Stimulated activated CD4-positive, alpha-beta T cell treated with anti-CD3 and anti-CD28 coated beads, TNF-alpha, amount 100 ng/mL, for 1 hour (primary cell): ENCODE data around the gene ZNF821.
A peak's percentile ranks its signal among the peaks of the same experiment; 100 is the strongest.
"Not testable (repeated sequence)": the region's sequence is repeated elsewhere in the genome, so short reads cannot be mapped to it uniquely, and the experiment has no call there.

Source experiments
- DNase-seq, 3 donors: peaks; one replicate each; pipeline ENCODE4 v3.0.0-alpha.2; 2020; ENCODE audit warnings: low read depth in 3 of 3, low spot score in 1 of 3

ZNF821 gene

DNA sequence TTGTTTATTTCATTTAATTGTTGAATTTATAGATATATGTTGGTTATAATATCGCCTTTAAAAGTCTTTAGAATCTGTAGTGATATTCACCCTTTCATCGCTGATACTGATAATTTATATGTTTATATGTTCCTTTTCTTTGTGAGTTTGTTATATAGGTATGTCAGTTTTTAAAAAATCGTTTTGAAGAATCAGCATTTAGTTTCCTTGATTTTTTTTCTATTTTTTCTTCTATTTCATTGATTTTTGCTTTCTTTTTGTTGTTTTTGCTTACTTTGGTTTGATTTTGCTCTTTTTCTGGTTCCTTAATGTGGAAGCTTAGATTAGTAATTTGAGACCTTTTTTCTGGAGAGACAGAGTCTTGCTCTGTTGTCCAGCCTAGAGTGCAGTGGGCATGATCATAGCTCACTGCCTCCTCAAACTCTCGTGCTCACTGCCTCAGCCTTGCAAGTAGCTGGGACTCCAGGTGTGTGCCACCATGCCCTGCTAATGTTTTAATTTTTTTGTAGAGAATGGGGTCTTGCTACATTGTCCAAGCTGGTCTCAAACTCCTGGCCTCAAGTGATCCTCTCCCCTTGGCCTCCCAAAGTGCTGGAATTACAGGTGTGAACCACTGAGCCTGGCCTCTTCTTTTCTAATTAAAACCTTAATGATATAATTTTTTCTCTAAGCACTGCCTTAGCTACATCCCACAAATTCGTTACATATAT, 18.8 kb upstream of the ZNF821 start:
- DNase-seq = no peak

DNA sequence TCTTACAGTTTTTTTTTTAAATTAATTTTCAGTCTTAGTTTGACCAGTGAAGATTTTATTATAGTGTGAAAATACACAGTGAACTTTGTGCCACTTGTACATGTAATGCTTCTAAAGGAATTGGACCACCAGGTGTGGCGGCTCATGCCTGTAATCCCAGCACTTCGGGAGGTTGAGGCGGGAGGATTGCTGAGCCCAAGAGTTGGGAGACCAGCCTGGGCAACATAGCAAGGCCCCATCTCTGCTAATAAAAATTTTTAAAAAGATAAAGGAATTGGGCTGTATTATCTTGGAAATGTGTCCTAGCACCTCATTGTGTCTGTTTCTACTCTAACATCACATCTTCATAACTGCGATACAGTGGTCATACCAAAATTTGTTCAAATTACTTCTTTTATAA, 15.2 kb upstream of the ZNF821 start:
- no peak for DNase-seq

DNA sequence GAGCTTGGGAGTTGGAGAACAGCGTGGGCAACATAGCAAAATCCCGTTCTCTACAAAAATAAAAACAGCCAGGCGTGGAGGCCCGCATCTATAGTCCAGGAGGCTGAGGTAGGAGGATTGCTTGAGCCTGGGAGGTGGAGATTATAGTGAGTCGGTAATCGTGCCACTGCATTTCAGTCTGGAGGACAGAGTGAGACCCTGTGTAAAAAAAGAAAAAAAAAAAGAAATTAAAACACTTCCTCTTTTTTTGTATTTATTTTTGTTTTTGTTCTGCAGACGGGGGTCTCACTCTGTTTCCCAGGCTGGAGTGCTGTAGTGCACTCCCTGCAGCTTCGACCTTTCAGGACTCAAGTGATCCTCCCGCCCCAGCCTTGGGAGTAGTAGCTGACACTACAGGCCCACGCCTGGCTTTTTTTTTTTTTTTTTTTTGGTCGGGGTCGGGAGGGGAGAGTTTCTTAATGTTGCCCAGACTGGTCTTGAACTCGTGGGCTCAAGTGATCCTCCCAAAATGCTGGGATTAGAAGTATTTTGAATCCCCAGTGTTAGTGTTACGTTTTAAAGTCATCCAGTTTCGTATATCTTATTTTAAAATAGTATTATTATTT, 12.9 kb upstream of the ZNF821 start:
- no peak for DNase-seq

DNA sequence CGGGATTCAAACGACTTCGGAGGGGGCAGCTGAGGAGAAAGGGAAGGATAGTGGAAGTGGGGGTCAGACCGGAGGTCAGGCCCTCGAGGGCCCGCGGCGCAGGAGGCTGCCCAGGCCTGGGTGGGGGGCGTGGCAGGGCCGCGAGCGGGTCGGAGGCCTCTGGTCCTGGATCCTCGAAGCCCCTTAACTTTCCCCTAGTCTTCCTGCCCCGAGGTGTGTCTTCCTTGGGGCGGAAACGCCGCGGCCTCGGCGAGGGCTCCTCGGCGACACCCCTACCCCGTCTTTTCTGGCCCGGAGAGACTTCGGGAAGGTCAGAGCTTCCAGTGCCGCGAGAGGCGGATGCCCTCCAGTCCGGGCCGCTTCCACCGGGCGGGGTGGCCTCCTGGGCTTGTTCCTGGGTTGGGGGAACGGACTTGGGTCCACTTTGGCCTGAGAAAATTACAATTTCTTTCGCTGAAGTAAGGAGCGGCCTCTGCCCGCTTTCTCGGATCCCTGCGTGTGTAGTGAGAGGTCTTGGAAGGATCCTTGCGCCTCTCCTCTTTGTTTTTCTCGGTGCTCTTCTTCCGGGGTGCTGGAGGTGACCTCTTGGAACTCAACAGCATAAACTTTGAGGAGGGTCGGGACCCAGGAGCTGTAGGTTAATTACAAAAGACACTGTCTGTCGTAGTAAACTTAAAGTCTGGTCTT, 11.8 kb upstream of the ZNF821 start:
- peak in 1 of 3 donors; percentile 18 for DNase-seq

DNA sequence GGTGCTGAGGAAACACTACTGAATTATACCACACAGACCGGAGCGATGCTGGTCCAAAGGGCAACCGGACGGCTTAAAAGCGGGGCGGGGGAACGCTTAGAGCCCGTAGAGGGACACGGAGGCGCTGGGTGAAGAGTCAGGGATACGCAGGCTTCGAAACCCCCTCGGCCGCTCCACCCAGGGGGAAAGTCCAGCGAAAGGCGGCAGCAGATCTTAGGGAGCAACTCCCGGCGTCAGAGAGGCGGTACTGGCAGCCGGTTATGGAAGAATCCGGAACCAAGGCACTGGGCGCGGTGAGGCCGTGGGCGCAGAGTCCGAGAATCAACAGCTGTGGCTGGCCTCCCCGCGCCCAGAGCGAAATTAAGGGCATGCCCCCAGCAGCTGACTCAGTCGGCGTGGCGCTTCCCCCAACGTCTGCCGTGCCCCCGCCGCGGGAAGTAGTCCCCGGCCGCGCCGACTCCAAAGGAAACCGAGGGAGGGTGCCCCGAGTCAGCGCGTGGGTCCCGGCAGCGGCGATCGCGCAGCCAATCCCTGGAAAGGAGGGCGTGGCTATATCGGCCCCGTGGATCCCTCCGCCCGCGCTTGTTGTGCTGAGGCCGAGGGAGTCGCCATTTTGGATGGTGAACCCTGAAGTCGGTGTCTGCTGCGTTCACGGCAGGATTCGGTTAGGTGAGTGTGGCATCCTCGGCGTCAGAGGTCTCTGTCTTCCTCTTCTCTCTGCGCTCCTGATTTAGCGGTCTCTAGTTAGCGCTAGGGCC, 11.1 kb upstream of the ZNF821 start, which contains the start of gene IST1:
IST1 (plus strand) TSS at position 611 of the 758 bp plus-strand sequence. CDS start 20,110 bp downstream, outside the sequence.
- DNase-seq = peak; percentile 92 to 95 (median 94)

DNA sequence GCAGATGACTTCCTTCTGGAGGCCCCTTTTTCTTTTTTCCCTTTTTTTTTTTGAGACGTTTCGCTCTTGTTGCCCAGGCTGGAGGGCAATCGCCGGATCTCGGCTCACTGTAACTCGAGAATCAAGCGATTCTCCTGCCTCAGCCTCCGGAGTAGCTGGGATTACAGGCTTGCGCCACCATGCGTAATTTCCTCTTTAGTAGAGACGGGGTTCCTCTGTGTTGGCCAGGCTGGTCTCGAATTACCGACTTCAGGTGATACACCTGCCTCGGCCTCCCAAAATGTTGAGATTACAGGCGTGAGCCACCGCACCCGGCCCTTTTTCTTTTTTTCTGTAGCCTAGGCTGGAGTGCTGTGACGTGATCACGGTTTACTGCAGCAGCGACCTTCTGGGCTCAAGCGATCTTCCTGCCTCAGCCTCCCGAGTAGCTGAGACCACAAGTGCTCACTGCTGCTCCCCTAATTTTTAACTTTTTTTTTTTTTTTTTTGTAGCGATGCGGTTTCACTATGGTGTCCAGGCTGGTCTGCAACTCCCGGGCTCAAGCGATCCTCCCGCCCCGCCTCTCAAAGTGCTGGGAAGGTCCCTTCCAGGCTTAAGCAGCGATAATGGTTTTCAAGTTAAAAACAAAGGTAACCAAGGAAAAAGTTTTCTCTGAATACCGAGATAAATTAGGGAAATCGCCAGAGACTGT, 10.4 kb upstream of the ZNF821 start:
- peak in 1 of 3 donors; percentile 13 for DNase-seq

DNA sequence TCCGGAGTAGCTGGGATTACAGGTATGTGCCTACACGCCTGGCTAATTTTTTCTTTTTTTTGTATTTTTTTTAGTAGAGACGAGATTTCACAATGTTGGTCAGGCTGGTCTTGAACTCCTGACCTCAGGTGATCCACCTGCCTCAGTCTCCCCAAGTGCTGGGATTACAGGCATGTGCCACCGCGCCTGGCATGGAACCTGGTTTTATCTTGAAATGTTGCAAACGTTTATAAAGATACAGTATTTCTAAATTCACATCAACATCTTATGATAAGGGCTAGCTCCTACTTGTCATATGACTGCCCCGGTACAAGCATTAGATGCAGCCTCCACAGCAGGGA, 9.9 kb upstream of the ZNF821 start:
- no peak for DNase-seq

DNA sequence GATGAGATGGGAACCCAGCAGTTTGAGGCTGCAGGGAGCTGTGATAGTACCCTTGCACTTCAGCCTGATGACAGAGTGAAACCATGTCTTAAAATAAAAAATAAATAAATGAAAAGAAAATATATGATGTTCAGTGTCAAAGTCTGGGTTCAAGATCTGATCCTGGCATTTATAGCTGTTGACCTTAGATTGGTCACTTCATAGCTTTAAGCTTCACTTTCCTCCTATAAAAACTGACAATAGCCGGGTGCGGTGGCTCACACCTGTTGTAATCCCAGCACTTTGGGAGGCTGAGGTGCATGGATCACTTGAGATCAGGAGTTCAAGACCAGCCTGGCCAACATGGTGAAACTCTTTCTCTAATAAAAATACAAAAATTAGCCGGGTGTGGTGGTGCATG, 5.2 kb upstream of the ZNF821 start:
- no peak for DNase-seq

DNA sequence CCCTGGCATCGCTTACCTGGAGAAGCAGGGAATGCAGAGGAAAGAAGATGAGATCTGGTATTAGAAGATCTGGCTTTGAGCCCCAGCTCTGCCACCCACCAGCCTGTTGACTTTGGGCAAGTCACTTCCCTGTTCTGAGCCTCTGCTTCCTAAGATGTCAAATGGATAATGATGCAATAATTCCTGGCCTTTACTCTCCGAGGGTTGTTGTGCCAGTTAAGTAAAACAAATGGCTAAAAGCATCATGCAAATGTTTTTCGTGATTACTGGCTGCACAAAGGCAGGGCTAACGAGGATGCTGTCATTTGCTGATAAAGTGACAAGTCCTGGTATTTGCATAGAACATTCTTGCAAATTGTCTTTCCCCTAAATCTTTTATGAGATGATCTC, 1.3 kb upstream of the ZNF821 start:
- no peak for DNase-seq

DNA sequence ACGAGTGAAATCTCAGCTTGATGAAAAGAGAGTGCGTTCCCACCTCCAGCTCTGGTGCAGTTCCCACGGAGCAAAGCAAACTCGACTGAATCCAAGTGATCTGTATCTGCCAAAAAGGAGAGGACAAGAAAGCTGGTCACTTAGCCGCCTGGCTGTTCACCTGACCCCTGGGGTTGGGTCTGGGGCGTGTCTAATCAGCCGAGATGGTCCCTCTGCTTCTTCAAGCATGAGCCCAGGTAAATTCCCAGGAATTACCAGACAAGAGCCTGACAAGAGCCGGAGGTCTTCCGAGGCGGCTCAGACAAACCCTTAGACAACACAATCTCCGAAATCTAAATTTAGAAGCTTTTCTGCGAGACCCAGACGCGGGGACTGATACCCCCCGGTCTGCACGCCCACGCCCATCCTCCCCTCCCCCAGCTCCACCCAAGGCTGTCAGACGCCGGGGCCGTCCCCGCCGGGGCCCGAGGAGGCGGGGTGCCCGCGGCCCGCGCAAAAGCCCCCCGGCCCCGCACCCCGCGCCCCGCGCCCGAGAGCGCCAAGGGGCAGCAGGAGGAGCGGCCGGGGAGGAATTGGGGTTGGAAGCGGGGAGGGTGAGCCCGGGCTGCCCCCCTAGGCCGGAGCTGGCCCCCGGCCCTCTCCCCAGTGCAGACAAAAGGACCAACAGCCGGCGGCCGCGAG, 674 bp downstream of the ZNF821 start:
- DNase-seq = peak; percentile 13 to 56 (median 22)

DNA sequence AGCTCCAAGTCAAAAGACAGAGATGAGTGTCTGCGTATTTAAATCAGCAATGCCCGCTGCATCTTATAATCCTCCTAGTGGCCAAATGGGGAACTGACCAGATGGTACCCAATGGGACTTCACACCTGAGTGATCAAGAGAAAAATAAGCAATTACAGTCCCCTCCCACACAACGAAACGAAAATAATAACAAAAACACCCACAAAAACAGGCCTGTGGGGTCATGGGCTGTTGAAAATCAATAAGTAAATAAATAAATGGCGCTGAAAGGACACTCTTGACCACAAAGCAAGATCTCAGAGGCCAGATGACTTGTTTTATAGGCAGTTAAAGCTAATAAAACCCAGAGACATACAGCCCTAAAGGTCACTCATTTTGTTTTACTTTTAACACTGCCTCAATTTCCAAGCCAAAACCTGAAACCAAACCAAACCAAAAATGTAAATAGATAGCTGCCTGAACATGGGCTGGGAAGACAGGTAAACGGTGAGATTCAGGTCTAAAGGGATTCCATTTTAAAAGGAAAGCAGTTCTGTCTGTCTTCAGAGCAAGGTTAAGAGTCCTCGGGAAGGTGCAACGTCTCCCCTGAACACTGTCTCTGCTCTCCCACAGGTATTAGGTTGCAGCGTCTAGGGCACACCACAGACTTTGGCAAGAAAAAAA, 1.3 kb downstream of the ZNF821 start:
- DNase-seq = peak; percentile 18 to 61 (median 55)

DNA sequence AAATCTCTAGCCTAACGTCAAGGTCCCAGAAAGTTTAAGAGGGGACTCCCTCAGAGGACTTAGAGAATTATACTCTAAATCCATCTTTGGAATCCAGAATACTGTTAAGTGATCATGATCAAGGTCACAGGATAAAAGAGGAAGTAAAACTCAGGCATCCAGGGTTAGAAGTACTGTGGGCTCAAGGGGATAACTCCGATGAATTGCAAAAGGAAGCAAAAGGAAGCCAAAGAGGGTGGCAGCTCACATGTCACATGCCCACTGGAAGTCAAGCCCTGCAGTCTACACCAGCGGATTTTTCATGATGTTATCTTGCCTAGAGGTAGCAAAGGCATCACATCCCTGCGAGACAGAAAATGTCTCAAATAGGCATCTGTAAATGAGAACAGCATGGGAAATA, 3.8 kb downstream of the ZNF821 start:
- DNase-seq = no peak

DNA sequence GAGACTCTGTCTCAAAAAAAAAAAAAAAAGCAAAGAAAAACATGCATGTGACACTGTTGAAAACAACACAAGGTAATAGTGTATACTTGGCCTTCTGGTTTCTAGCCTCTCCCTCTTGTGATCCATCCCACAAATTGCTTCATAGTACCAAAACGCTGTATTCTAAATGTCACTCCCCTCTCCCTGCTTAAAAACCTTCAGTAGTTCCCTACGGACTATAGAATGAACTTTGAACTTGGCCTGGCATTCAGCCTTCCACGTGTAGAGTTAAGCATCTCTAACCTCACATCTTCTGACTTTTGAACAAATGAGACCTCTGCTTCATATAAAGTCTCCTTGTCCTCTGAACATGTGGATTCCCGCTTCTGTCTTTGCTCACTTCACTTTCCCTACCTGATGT, 5.1 kb downstream of the ZNF821 start:
- no peak for DNase-seq

DNA sequence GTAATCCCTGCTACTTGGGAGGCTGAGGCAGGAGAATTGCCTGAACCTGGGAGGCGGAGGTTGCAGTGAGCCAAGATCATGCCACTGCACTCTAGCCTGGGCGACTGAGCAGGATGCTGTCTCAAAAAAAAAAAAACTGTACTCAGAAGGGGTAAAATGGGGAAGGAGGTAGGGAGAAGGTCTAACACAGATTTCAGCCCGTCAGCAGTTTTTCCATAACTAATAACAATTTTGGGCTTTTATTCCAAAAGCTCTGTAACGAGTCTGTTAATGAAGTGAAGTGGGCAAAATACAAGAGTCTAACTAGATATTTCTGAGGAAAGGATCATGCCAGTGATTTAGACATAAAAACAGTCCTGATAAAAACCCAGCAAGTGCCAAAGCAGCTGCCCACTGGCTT, 10.8 kb downstream of the ZNF821 start:
- no peak for DNase-seq

DNA sequence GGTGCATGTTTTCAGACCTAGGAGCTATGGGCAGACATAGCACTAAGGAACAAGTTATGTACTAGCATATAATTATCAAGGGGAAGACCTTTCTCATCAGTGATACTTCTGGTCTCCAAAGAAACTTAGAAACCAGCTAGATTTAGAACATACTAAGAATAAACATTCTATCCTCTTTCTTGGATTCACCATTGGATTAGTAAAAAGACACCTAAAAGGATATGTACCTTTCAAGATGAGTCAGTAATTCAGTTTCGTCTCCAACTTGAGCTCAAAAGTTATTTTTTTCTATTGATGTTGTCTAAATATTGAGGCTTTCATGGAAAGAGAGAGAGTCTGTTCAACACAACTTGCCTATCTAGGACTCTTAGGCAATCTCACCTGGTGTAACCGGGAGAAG, 13.2 kb downstream of the ZNF821 start:
- no peak for DNase-seq

DNA sequence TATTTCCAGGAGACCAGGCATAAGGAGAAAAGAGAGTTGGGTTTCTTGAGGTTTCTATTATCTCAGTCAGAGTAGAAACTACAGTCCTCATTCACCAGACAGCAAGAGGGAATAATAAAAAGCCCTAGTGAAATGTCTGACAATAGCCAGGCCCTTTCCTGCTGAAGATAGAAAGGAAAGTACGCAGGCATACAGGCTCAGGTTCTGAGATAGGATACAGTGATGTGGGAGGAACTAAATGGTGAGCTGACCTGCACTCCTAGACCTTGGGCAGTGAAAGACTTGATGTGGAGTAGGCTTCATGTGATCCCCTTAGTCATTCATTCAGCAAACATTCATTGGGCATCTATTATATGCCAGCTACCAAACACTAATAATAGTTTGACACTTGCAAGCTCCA, 14.9 kb downstream of the ZNF821 start:
- no peak for DNase-seq

DNA sequence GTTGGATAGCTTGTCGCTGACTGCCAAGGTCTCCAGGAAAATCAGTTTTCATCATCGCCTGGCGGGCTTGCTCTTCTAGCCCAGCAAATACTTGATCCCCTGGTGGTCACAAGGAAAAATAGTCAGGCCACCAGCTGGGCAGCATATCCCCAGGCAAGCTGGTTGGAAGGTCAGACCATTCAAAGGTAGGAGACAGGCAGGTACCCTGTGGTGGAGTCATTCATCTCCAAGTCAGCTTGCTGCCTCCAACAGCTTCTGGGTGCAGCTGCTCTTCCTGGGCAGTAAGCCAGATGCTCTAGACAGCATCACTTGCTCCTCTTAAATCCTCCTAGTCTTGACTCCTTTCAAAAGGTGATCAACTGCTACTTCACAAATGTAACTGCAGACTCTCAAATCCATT, 16.0 kb downstream of the ZNF821 start:
- no peak for DNase-seq

DNA sequence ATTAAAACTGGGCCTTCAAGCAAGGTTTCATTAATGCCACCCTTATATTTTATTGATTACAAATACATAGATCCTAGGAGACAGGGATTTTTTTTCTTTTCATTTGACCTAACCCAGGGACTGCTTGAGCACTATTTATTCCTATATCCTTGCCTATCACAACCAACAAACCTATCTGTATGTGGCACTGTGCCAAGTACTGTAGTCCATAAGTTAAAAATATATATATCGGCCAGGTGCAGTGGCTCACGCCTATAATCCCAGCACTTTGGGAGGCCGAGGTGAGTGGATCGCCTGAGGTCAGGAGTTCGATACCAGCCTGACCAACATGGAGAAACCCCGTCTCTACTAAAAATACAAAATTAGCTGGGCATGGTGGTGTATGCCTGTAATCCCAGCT, 16.8 kb downstream of the ZNF821 start:
- not testable (repeated sequence) for DNase-seq

DNA sequence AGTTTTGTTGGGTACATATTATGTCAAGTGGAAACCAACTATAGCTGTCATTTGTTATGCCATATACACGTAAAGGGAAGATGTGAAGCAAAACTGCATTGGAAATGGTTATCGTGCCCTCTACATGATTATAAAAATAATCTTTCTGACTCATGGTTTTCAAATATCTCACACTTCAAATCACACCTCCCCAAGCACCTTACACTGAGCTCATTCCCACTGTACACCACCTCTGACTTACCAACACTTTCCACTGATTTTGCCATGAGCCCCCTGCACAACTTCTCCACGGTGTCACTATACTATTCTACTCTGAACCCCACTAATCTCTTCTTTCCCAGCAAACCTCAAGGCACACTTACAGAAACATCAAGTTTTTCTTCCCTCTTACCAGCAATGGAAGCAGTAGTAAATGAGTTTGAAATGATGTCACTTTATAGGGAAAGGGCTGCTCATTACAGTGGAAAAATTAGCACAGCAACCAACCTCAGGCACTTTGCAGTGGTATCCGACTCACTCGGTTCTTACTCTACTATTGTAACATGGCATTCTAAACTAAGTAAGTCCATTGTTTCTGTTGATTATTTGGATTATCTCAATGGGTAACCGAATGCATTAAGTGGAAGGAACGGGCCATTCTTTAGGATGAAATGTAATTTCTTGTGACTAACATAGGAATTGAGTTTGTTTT, 18.7 kb downstream of the ZNF821 start:
- DNase-seq = no peak
